ENCODE data around the gene ALG6. TPM values are rescaled to one million over a fixed set of nuclear protein-coding genes. Genes with fewer than 3 reads are reported as not detected.

The ALG6 gene
- total RNA-seq, 2 experiments from 2014 or later = 23.1 to 25.6 TPM

DNA sequence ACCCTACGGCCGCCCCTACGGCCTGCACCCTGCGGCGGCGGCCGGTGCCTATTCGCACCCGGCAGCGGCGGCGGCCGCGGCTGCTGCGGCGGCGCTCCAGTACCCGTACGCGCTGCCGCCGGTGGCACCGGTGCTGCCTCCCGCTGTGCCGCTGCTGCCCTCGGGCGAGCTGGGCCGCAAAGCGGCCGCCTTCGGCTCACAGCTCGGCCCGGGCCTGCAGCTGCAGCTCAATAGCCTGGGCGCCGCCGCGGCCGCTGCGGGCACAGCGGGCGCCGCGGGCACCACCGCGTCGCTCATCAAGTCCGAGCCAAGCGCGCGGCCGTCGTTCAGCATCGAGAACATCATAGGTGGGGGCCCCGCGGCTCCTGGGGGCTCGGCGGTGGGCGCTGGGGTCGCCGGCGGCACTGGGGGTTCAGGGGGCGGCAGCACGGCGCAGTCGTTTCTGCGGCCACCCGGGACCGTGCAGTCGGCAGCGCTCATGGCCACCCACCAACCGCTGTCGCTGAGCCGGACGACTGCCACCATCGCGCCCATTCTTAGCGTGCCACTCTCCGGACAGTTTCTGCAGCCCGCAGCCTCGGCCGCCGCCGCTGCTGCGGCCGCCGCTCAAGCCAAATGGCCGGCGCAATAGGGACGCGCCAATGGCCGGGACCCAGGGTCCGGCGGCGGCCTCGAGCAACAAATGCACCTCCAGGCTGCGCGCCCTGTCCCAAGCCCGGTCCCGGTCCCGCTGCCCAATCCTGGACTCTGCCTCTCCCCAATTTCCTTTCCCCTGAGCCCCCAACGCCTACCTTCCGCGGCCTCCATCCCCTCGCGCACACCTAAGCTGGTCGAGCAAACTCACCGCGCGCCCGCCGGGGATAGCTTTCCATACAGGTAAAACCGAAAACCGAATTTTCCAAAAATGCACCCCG is 43.3 kb upstream of the ALG6 start:
- H3K27me3 Mint-ChIP-seq (ENCODE audit: low read depth) = peaks cover 67% of the 10 kb centered on the region
- ATAC-seq = peak; percentile 10
- H3K4me3 Mint-ChIP-seq = peak overlapping the region; percentile 65
- H3K4me1 Mint-ChIP-seq (ENCODE audit: low read depth) = peaks cover 43% of the 10 kb centered on the region
- H3K36me3 Mint-ChIP-seq (ENCODE audit: low read depth) = peaks cover 20% of the 10 kb centered on the region
- peak overlapping the region; percentile 80 for H3K27ac Mint-ChIP-seq
- peaks cover 6% of the 10 kb centered on the region for H3K9me3 Mint-ChIP-seq (ENCODE audit: insufficient read depth)
- POLR2A ChIA-PET = interaction anchor here (0.6 kb wide), 1 partner anchor 536 kb away, joined by 3 read pairs; no protein-coding TSS in a partner anchor
- DNase-seq = no peak
- CTCF ChIA-PET = interaction anchor here (0.8 kb wide), 1 partner anchor 12 kb away, joined by 3 read pairs; no protein-coding TSS in a partner anchor

DNA sequence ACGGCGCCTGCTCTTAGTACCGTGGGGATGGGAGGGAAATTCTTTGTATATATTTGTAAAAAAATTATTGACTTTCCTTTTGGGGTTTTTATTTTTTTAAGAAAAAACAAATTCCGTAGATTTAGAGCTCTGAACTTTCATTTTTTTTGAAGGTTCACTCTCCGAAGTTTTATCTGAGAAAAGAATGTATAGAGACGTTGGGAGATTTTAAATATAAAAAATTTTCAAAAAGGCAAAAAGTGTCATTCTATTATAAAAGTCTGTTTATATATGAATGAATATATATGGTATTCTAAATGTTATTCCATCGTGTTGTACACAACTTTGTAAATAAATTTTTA is 42.7 kb upstream of the ALG6 start:
- no peak for ATAC-seq
- POLR2A ChIA-PET = interaction anchor here (0.6 kb wide), 1 partner anchor 537 kb away, joined by 3 read pairs; no protein-coding TSS in a partner anchor
- Mint-ChIP-seq H3K27ac (no peak overlapping the region), H3K4me3 (peak overlapping the region; percentile 65), H3K4me1 (ENCODE audit: low read depth) (peaks cover 44% of the 10 kb centered on the region), H3K27me3 (ENCODE audit: low read depth) (peaks cover 67% of the 10 kb centered on the region), H3K9me3 (ENCODE audit: insufficient read depth) (peaks cover 6% of the 10 kb centered on the region), H3K36me3 (ENCODE audit: low read depth) (peaks cover 19% of the 10 kb centered on the region)
- no peak for DNase-seq
- CTCF ChIA-PET = interaction anchor here (0.8 kb wide), 1 partner anchor 12 kb away, joined by 3 read pairs; no protein-coding TSS in a partner anchor

DNA sequence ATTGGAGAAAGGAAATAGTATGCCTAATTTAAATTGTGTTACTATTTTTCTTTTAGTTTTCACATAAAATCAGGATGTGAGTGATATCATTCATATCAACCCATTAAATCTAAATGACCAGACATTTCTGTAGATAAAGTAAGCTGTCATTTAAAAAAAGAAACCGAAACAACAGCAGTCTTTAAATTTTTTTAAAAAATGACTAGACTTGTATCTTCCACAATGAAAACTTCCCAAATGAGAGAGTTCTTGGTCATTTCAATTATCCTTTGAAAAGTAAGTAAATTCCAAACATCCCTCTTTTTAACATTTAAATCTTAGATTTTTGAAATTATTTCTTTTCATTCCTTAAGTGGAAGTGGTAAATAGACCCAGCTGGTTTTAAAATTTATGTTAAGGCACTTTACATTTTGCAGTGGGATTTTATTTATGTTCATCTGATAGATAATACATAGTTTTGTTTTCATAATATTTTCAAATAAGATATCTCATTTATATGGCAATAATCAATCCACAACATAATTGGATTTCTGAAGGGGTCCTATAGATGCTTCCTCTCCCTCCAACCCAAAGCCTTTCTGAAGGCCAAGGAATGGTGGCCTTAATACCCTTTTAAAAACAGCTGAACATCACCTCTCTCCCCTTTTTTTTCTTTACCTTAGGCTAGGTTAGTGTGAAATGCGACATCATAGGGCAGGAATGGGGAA is 42.0 kb upstream of the ALG6 start:
- H3K4me1 Mint-ChIP-seq (ENCODE audit: low read depth) = peaks cover 43% of the 10 kb centered on the region
- no peak for ATAC-seq
- POLR2A ChIA-PET = no interaction called here
- CTCF ChIA-PET = interaction anchor here (2.8 kb wide), 1 partner anchor 9 kb away, joined by 8 read pairs; no protein-coding TSS in a partner anchor
- H3K27ac Mint-ChIP-seq = no peak overlapping the region
- peaks cover 67% of the 10 kb centered on the region for H3K27me3 Mint-ChIP-seq (ENCODE audit: low read depth)
- peaks cover 15% of the 10 kb centered on the region for H3K36me3 Mint-ChIP-seq (ENCODE audit: low read depth)
- no peak overlapping the region for H3K4me3 Mint-ChIP-seq
- H3K9me3 Mint-ChIP-seq (ENCODE audit: insufficient read depth) = peaks cover 6% of the 10 kb centered on the region
- no peak for DNase-seq

DNA sequence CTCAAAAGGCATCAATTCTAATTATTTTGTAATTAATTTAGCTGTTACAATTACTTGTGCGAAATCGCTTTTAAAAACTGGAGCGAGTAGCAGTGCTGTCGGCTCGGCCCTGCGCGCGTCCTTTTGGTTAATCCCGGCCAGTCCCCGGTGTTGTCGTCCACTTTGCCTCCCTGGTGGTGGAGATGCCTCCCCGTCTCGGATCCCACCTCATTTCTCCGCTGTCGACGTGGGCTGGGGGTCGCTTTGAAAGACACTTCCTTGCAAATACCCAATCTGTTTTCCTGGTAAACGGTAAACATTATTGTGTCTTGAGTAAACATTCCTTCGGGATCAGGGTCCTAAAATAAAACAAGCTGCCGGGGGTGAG is 41.3 kb upstream of the ALG6 start:
- CTCF ChIA-PET = interaction anchor here (1.1 to 2.8 kb wide), 5 partner anchors 9 to 110 kb away, joined by 3 to 8 read pairs (median 3); no protein-coding TSS in a partner anchor
- H3K27ac Mint-ChIP-seq = no peak overlapping the region
- no peak for ATAC-seq
- POLR2A ChIA-PET = no interaction called here
- DNase-seq = no peak
- H3K4me3 Mint-ChIP-seq = peak overlapping the region; percentile 10
- H3K36me3 Mint-ChIP-seq (ENCODE audit: low read depth) = peaks cover 13% of the 10 kb centered on the region
- peaks cover 42% of the 10 kb centered on the region for H3K4me1 Mint-ChIP-seq (ENCODE audit: low read depth)
- H3K9me3 Mint-ChIP-seq (ENCODE audit: insufficient read depth) = peaks cover 6% of the 10 kb centered on the region
- peaks cover 66% of the 10 kb centered on the region for H3K27me3 Mint-ChIP-seq (ENCODE audit: low read depth)

DNA sequence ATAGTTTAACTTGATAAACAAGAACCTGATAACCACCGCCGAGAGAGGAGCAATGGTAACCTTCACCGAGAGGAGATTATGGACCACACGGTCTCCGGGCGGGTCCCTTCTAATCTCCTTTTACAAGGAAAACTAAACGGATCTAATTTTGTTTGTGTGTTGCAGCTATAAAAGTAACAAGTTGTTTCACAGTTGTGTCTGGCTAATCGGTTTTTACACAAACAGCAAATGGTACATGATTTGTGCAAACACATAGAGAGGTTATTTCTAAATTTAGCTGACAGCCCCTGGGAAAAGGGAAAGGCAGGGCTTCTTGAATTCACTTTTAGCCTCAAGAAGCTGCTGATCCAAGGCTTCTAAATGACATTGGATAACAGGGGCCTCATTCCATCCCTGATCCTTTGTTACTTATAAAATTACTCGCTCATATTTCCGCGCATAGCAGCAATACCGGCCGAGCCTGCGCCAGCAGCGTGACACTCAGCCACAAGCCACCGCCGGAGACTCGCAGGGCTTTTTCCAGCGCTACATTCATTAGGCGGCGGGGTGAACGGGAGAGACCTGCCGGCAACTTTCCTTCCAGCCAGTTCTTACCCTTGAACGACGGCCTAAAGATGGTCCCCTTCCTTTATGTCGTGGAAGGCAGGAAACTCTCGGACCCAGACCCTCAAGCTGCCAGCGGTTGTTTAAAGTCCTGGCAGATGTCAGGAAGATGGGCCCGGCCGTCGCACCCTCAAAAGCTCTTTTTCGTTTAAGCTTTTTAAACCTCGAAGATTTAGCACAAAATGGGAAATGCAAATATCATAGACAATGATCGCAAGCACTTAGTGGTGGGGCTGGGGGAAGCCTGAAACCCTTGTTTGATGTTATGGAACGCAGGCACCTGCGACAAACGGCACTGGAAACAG is 40.7 kb upstream of the ALG6 start:
- peaks cover under 1% of the 10 kb centered on the region for H3K9me3 Mint-ChIP-seq (ENCODE audit: insufficient read depth)
- peak overlapping the region; percentile 57 for H3K27ac Mint-ChIP-seq
- H3K27me3 Mint-ChIP-seq (ENCODE audit: low read depth) = peaks cover 63% of the 10 kb centered on the region
- H3K4me1 Mint-ChIP-seq (ENCODE audit: low read depth) = peaks cover 36% of the 10 kb centered on the region
- peaks cover 8% of the 10 kb centered on the region for H3K36me3 Mint-ChIP-seq (ENCODE audit: low read depth)
- DNase-seq (no peak), ATAC-seq (no peak)
- CTCF ChIA-PET = interaction anchor here (0.7 to 2.8 kb wide), 10 partner anchors 8 to 212 kb away, joined by 3 to 8 read pairs (median 4); no protein-coding TSS in a partner anchor
- POLR2A ChIA-PET = interaction anchor here (0.7 kb wide), 1 partner anchor 589 kb away, joined by 3 read pairs; no protein-coding TSS in a partner anchor
- H3K4me3 Mint-ChIP-seq = peak overlapping the region; percentile 27

DNA sequence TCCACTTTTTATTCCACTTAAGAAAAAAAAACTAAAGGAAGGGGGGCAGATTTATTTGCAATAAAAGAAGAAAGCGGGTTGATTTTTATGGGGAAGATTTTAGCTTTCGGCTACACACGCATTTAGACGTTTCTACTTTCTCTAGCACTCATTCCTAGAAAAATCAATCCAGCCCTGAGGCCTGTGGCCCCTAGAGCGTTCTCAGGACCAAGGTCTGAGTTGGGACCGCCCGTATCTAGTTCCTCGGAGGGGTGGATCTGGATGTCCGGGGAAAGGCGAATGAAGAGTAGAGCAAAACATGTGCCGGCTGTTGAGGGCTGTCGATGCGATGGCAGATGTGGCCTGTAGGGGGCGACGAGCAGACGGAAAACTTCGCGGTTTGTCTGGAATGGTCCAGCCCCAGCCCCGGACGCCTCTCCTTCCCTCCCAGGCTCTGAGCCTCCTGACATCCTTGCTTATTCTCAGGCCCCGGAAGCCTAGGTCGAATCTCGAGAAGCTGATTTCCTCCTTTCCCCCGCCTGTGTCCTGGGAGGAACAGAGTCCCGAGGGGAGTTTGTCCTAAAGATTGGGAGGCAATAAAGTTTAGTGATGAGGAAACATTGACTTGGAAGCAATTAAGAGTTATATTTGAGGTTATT is 39.9 kb upstream of the ALG6 start:
- no peaks in the 10 kb centered on the region for H3K9me3 Mint-ChIP-seq (ENCODE audit: insufficient read depth)
- POLR2A ChIA-PET = interaction anchor here (0.7 kb wide), 1 partner anchor 590 kb away, joined by 3 read pairs; no protein-coding TSS in a partner anchor

DNA sequence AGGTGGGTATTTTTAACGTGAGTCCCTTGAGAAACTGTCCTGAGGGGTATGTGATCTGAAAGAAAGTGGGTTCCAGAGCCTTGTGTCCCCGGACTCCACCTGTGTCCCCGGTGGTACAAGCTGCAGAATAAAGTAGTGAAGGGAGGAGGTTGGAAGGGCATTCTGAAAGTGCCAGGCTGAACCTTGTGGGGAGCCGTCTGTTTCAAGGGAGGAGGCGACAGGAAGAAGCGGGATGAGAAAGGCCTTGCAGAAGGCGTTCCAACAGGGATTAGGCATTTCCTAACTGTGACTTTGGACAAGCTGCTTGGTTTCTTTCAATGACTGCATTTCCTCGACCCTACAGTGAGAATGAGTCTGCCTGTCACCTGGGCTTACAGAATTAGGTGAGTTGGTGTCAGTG is 39.3 kb upstream of the ALG6 start:
- Mint-ChIP-seq H3K4me3 (no peak overlapping the region), H3K27me3 (ENCODE audit: low read depth) (peaks cover 69% of the 10 kb centered on the region), H3K9me3 (ENCODE audit: insufficient read depth) (no peaks in the 10 kb centered on the region), H3K36me3 (ENCODE audit: low read depth) (peaks cover 6% of the 10 kb centered on the region), H3K4me1 (ENCODE audit: low read depth) (peaks cover 34% of the 10 kb centered on the region), H3K27ac (peak overlapping the region; percentile 11)
- ATAC-seq (no peak), DNase-seq (no peak)
- POLR2A ChIA-PET = no interaction called here
- CTCF ChIA-PET = interaction anchor here (0.6 to 2.8 kb wide), 4 partner anchors 11 to 211 kb away, joined by 3 to 8 read pairs (median 4); no protein-coding TSS in a partner anchor

More for the DNA sequence above, 39.9 kb upstream of the ALG6 start:
- peaks cover 34% of the 10 kb centered on the region for H3K4me1 Mint-ChIP-seq (ENCODE audit: low read depth)
- CTCF ChIA-PET = interaction anchor here (0.6 to 2.8 kb wide), 10 partner anchors 9 to 212 kb away, joined by 3 to 8 read pairs (median 4); no protein-coding TSS in a partner anchor
- peaks cover 6% of the 10 kb centered on the region for H3K36me3 Mint-ChIP-seq (ENCODE audit: low read depth)
- H3K4me3 Mint-ChIP-seq = peak overlapping the region; percentile 34
- peak; percentile 54 for ATAC-seq
- peak overlapping the region; percentile 11 for H3K27ac Mint-ChIP-seq
- peak; percentile 66 for DNase-seq
- peaks cover 65% of the 10 kb centered on the region for H3K27me3 Mint-ChIP-seq (ENCODE audit: low read depth)

DNA sequence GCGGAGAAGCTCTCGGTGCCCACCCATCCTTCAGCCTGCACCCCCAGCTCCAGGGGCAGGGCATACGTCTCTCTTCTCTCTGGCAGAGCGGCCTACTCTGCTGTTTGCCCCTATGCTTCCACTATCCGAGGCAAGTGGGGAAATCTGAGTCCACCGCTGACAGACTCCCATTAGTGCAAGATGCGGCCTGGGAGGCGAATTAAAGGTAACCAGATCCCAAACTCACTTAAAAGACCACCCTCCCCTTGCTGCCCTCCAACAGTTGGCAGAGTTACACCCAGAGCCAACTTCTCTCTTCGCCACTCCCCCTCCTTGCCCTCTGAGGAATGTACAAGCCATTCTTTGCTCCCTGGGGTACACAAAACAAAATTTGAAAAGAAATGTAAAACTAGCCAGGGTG is 38.6 kb upstream of the ALG6 start:
- peaks cover 6% of the 10 kb centered on the region for H3K36me3 Mint-ChIP-seq (ENCODE audit: low read depth)
- no peak for DNase-seq
- H3K27me3 Mint-ChIP-seq (ENCODE audit: low read depth) = peaks cover 69% of the 10 kb centered on the region
- no peak overlapping the region for H3K27ac Mint-ChIP-seq
- H3K9me3 Mint-ChIP-seq (ENCODE audit: insufficient read depth) = no peaks in the 10 kb centered on the region
- POLR2A ChIA-PET = no interaction called here
- no peak for ATAC-seq
- peaks cover 32% of the 10 kb centered on the region for H3K4me1 Mint-ChIP-seq (ENCODE audit: low read depth)
- no peak overlapping the region for H3K4me3 Mint-ChIP-seq
- CTCF ChIA-PET = interaction anchor here (1.0 to 1.4 kb wide), 2 partner anchors 9 to 13 kb away, joined by 3 read pairs; no protein-coding TSS in a partner anchor

DNA sequence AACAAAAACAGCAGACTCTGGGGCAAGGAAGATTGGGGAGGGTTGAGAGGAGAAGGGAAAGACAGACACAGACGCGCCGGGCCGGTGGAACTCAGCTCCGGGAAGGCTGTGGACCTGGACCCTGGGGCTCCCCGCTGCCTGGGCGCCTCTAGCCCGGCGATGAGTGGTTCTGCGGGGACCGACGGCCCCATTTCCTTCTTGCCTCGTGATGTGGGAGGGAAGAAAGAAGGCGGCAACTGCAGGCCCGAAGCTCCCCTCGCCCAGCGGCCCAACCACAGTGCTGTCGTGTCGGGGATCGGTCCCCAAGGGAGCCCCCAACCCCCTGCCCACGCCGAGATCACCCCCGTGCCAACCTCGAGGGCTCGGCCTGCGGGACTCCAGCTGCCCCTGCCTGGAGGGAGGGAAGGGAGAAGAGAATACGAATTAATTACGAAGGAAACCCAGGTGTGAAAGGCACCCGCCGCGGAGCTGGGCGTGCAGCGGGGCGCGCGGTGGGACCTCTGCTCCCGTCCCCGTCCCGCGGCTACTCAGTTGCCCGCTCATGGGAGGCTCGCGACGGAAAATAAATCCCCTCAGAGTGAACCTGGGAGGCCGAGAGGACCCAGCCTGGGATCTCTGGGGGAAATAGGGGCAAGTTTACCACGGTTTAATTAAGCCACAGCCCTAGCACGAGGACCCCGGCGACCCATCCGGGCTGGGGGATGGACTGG is 37.7 kb upstream of the ALG6 start:
- Mint-ChIP-seq H3K36me3 (ENCODE audit: low read depth) (peaks cover 4% of the 10 kb centered on the region), H3K27ac (no peak overlapping the region), H3K4me3 (peak overlapping the region; percentile 1), H3K9me3 (ENCODE audit: insufficient read depth) (no peaks in the 10 kb centered on the region), H3K27me3 (ENCODE audit: low read depth) (peaks cover 71% of the 10 kb centered on the region), H3K4me1 (ENCODE audit: low read depth) (peaks cover 29% of the 10 kb centered on the region)
- ATAC-seq (no peak), DNase-seq (no peak)
- ChIA-PET CTCF (interaction anchor here (1.0 to 1.7 kb wide), 4 partner anchors 8 to 209 kb away, joined by 3 to 5 read pairs (median 4); partner anchors contain the start of gene FOXD3), POLR2A (no interaction called here)

DNA sequence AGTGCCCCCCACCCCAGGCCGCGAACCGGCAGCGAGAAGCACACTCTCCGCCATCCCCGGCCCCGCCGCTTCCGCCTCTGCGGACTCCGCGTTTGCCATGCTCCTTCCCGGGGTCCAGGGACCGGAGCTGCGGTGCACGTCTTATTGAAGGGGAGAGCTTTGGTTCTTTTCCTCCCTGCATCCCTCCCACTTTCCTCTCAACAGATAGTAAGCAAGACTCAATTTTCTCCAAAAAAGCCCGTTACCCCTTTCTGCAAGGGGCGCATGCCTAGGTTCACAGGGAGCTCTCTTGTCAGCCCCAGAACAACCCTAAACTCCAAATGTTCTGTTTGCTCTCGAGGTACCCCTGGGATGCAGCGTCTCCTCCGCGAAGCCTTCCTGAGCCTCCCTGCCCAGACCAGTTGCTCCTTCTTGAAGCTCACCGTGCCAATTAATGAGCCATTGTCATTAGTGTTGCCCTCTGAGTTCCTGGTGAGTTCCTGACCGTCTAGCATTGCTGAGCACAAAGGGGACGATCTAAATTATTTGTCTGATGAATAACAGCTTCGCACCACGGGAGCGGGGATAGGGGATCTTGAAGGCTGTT is 37.0 kb upstream of the ALG6 start:
- Mint-ChIP-seq H3K4me1 (ENCODE audit: low read depth) (peaks cover 26% of the 10 kb centered on the region), H3K9me3 (ENCODE audit: insufficient read depth) (no peaks in the 10 kb centered on the region), H3K27ac (no peak overlapping the region), H3K4me3 (no peak overlapping the region), H3K27me3 (ENCODE audit: low read depth) (peaks cover 76% of the 10 kb centered on the region), H3K36me3 (ENCODE audit: low read depth) (peaks cover 4% of the 10 kb centered on the region)
- DNase-seq (no peak), ATAC-seq (no peak)
- POLR2A ChIA-PET = no interaction called here
- CTCF ChIA-PET = interaction anchor here (1.2 to 1.7 kb wide), 2 partner anchors 9 to 209 kb away, joined by 4 to 5 read pairs; partner anchors contain the start of gene FOXD3
